T47D (cell line): ENCODE results near the gene CAD.

Experiments used
- DNase-seq, 2 experiments: peaks; one replicate each; pipeline versions ENCODE4 v3.0.0 to v3.0.0-alpha.2; 2011 to 2012; ENCODE audit warnings: low read depth in 1 of 2, low spot score in 1 of 2
- JUND ChIP-seq: IDR thresholded peaks from 2 replicates; pipeline ENCODE4 v1.6.1; 2012; ENCODE audit warnings: low read depth
- in situ Hi-C: cut with HindIII; loops from 2 replicates; pipeline ENCODE4 v1.10.0; 2016; ENCODE audit warnings: low sequenced_read_pairs, low pct_unique_long_range_greater_than_20kb

The CAD gene

DNA sequence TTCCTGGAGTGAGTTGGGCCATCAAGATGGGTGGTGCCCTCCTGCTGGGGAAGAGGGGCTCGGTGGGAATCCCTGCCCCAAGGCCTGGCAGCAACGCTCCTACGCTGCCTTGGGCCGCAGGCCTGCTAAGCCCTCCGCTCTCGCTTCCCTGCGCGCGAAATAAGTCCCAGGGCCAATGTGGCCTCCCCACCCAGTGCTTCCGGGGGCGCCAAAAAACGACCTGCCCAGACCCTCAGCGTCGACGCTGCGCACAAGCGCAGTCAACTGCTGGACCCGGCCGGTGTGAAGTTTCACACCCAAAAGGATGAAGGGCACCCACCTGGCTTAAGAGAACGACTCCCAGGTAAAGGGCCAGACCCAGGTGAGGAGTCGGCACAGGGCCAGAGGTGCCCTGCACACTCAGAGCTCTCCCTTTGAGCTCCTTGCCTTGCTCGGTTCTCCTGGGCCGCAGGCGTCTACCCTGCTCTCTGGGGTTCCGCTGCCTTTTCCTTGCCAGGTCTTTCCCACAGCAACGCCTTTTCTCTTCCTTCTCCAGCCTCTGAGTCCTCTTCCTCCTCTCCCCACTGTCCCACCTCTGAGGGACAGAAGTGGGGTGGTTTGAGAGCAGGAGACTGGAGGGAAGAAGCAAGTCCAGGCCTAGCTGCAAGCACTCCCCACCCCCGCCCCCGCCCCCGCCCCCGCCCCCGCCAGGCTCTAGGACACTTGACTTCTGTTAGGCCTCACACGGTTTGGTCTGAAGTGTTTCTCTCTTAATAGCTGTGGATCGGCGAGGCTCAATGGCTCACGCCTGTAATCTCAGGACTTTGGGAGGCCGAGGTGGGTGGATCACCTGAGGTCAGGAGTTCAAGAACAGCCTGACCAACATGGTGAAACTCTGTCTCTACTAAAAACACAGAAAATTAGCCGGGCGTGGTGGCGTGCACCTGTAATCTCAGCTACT lies 58.3 kb downstream of the CAD start, which contains the start of gene DNAJC5G:
DNAJC5G (plus strand) TSS at position 223 of the 940 bp plus-strand sequence. CDS start 1,296 bp downstream, outside the sequence.
- TF ChIP-seq JUND = no peak
- DNase-seq = no peak
- in situ Hi-C loops = no loop called here

DNA sequence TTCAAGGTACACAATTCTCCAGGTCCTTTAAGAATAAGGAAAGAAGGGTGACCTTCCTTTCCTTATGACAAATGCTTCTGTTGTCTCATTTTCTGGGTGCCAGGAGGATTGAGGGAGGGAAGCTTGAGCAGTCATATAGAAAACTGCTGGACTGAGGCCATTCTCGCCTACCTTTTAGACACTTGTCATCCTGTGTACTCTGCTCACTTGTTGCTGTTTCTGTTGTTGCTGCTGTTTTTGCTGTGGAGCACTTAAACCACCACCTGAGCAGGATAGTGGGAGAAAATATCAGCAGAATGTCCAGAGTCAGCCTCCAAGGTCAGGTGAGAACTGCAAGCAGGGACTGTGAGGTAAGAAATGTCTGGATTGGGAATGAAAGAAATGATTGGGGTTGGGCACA lies 60.8 kb downstream of the CAD start:
- in situ Hi-C loops = no loop called here
- no peak for TF ChIP-seq JUND
- DNase-seq = no peak

DNA sequence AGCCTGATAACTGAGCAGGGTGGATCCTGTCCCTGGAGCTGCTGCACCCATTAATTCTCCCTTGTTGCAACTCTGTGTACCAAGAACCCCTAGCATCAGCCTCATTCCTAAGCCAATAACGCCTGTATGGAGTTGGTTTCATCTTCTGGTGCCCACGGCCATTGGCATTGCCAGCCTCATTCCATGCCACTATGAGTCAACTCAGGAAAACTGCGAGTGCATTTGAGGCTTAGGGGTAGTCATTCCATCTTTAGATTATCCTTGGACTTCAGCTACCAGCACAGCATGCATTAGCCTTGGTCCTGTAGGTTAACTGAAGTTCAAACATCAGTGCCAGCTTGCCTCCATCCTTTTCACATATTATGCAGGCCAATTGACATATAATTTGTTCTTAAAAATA lies 63.7 kb downstream of the CAD start:
- in situ Hi-C loops = no loop called here

DNA sequence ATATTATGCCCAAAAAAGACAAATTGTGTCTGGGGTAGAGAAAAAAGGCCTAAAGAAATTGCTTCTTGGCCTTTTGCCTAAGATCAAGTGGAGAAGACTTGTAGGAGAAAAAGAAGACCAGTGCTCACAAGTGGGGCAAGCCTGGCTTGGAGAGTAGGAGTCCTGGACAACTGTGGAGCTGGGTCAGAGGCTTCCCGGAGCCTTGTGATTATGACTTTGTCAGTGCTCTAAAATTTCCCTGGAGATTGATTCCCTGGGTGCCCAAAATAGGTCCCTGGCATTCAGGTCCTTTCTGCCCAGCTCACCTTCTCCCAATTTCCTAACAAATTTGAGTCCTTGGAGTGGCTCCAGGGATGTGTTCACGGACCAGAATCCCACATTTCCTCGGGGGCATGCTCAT lies 64.3 kb downstream of the CAD start:
- in situ Hi-C loops = no loop called here
- no peak for TF ChIP-seq JUND

More for the DNA sequence above, 63.7 kb downstream of the CAD start:
- DNase-seq = no peak
- no peak for TF ChIP-seq JUND

DNA sequence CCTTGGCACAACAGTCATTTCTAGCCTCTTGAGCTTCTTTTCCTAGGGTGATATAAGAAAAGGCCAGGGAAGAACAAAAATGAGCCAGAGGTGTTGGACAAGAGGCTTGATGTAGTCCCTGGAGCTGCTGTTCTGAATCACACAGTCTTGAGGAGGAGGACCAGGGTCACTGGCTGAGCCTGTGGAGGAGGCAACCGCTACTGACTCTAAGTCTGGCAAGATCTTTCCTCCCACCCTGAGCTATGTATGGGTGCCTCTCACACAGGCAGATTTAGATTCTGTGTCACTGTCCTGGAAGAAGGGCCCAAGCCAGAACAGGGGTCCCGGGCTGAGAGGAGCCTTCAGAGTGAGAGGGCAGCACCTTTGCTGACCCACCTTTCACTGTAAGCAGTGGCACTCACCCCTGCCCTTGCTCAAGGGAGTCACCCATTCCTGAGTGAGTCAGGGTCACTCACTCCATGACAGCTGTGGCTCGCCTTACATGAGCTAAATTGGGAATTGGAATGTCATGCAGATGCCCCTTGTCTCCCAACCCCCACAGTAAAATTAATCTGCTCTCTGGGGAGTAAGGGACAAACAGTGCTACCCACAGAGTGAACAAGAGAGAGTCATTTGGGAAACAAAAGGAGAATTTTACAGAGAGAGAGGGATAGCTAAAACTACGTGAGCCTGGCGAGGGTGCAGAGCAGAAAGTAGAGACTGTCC lies 64.8 kb downstream of the CAD start, which contains the start of gene TRIM54:
TRIM54 (plus strand) TSS at position 575 of the 705 bp plus-strand sequence. CDS start 303 bp downstream, outside the sequence.
- in situ Hi-C loops = no loop called here
- DNase-seq = no peak
- TF ChIP-seq JUND = no peak

More for the DNA sequence above, 64.3 kb downstream of the CAD start:
- no peak for DNase-seq

DNA sequence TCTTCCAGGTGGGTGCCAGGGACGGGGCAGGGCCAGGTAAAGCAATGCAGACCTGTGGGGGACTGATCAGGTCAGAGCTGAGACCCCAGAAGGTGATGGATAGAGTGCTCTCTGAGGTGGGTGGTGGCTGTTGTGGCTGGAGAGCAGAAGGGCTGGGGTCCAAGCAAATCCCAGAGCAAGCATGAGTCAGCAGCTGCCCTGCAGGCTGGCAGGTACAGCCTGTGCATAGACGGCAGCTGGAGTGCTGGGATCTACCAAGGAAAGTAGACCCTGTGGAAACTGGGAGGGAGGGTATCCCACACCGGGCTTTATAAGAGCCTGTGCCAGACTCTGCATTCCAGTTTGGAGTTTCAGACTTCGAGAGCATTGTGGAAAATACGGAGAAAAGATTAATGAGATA lies 65.7 kb downstream of the CAD start:
- no peak for TF ChIP-seq JUND
- DNase-seq = no peak
- in situ Hi-C loops = no loop called here

DNA sequence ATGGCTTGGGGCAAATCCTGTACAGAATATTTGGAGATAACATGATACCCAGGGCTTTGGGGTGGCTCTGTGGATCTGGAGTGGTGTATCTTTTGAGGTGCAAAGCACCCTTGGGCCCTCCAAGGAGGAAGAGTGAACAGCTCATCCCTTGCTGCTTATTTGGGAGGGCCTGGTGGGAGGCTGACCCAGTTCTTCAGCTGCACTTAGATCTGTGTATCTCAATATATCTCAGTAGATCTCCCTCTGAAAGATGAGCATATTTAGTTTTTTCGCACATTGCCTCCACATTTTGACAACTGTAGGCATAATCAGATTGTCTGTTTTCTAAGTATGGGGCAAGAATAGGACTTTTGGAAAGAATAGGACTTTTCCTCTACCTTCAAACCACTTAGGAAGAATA lies 67.8 kb downstream of the CAD start:
- in situ Hi-C loops = no loop called here

DNA sequence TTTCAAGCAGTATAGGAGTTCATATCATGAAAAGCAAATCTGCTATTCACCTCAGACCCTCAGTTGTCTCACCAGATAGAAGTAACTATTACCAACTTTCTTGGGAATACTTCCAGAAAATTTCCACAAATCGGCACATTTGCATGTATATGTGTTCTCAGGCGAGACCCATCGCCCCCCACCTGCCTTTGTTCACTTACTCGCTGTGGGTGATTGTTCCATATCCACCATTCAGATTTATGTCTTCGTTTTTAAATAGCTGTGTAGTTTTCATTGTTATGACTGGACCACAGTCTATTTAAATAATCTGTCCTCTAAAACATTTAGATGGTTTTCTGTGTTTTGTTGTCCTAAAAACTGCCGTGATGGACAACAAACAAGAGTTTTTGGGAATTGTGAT lies 68.3 kb downstream of the CAD start:
- in situ Hi-C loops = no loop called here
- TF ChIP-seq JUND = no peak
- DNase-seq = no peak

More for the DNA sequence above, 67.8 kb downstream of the CAD start:
- DNase-seq = no peak
- no peak for TF ChIP-seq JUND

DNA sequence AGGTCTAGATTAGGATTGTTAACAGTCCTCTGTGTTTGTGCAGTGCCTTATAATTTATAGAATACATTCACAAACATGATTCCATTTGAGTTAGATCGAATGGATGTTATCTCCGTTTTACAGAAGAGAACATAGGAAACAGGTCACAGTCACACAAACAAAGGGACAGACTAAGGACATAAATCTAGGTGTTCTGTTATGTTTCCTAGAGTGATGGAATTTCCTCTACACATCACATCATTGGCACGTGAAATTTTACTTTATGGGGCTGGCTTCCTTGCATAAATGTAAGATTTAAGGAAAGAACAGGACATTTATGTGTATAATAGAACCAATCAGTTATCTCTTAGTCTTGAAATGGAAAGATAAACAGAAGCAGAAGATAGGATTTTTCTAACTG lies 71.4 kb downstream of the CAD start:
- no peak for DNase-seq
- in situ Hi-C loops = no loop called here
- TF ChIP-seq JUND = no peak

DNA sequence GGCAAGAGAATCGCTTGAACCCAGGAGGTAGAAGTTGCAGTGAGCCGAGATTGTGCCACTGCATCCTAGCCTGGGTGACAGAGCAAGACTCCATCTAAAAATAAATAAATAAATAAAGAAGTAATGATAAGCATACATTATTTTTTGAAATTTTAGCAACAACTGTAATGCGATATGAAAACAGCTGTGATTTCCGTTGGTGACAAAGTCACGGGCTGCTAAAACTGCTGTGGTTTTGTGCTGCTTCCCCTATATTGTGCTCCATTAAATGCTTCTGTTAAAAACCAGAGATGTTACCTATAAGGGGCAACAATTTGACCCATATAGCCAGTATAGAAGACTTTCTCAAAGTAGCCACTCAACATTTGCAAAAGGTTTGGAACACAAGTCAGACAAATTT lies 73.4 kb downstream of the CAD start:
- TF ChIP-seq JUND = no peak
- DNase-seq = no peak
- in situ Hi-C loops = no loop called here

DNA sequence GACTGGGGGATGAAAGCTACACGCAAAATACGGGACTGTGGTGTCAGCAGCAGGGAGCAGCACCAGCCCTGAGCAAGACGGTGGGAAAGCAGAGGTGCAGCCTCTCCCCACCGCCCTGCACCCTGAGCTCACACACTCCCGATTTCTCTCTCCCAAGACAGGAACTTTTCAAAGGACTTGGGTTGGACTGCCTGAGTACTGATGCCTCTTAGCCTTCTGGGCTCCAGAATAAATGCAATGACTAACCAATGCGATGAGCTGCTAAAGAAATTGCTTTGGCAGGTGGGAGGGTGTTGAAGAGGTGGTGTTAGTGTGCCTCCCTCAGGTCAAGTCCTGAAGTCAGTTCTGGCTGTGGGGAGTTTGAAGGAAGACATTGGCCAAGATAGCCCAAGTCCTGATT lies 74.7 kb downstream of the CAD start:
- no peak for TF ChIP-seq JUND
- no peak for DNase-seq
- in situ Hi-C loops = no loop called here
